Stomach (tissue), 9 donors: ENCODE measurements around the gene FCF1. TPM values are rescaled to one million over a fixed set of nuclear protein-coding genes. Genes with fewer than 3 reads are reported as not detected.

Experiments used
- DNase-seq, 2 donors: peaks; one replicate each; pipeline versions ENCODE4 v3.0.0 to v3.0.0-alpha.2; 2013 to 2019
- H3K27ac ChIP-seq, 5 donors: fragments of 200-600 bp in 4 of 5; sonication (generic) in 4 of 5; one replicate each; pipeline ENCODE4 v1.5.1; 2013 to 2019; ENCODE audit warnings: mild to moderate bottlenecking in 1 of 5, moderate library complexity in 1 of 5
- H3K27me3 ChIP-seq, 3 donors: fragments of 200-600 bp; sonication (generic); one replicate each; pipeline ENCODE4 v1.5.1; 2017 to 2019; ENCODE audit warnings: mixed run types in 1 of 3
- H3K36me3 ChIP-seq, 4 donors: fragments of 200-600 bp; sonication (generic); 1 replicate in 3 of 4; 2 replicates in 1 of 4; pipeline ENCODE4 v1.5.1; 2016 to 2019
- H3K4me1 ChIP-seq, 4 donors: fragments of 200-600 bp; sonication (generic); one replicate each; pipeline ENCODE4 v1.5.1; 2016 to 2019
- H3K4me3 ChIP-seq, 4 donors: fragments of 200-600 bp; sonication (generic) in 3 of 4; one replicate each; pipeline ENCODE4 v1.5.1; 2016 to 2019; ENCODE audit warnings: mild to moderate bottlenecking in 1 of 4
- H3K9me3 ChIP-seq, 4 donors: fragments of 200-600 bp; sonication (generic); one replicate each; pipeline ENCODE4 v1.5.1; 2016 to 2019
- EP300 ChIP-seq: sonication (generic); formaldehyde crosslinking; IDR thresholded peaks from one replicate; pipeline ENCODE4 v1.6.1; 2017; ENCODE audit warnings: antibody characterized with exemption
- POLR2A ChIP-seq, 4 donors: fragments of 450-650 bp; IDR thresholded peaks; one replicate each; pipeline ENCODE4 v1.6.1; 2016; ENCODE audit warnings: antibody characterized with exemption in 4 of 4, control low read depth in 2 of 4, mild to moderate bottlenecking in 1 of 4, moderate library complexity in 1 of 4
- POLR2AphosphoS5 ChIP-seq, 3 donors: sonication (generic); formaldehyde crosslinking; IDR thresholded peaks; one replicate each; pipeline ENCODE4 v1.6.1; 2016; ENCODE audit warnings: antibody characterized with exemption in 3 of 3
- WGBS, 5 donors: extraction: QIAGEN DNeasy Blood & Tissue Kit in 3 of 5; methylation state at CpG; one replicate each; pipeline versions ENCODE4 v1.1.5 to v1.1.7; 2013 to 2018; 5-methylcytosine and 5-hydroxymethylcytosine counted together
- intact Hi-C: fragments of 100-400 bp; cut with DNase I; formaldehyde crosslinking; loops from one replicate; pipeline ENCODE4 v1.15.1; 2023; ENCODE audit warnings: low total_unique reads
- polyA plus RNA-seq, 3 donors: library from polyadenylated mRNA; stranded (reverse); fragments of 200-250 nt; gene quantifications; one replicate each; pipeline ENCODE4 v1.2.3, GENCODE V29; 2013
- total RNA-seq, 5 donors: library from RNA; depleted of rRNA; stranded (reverse); fragments of >200 nt; gene quantifications; one replicate each; pipeline versions ENCODE4 v1.1.0 to v1.2.3, GENCODE V29; 2014 to 2016
- TF ChIP-seq, protein P1 (sequence below), 7 experiments: fragments of 450-650 bp in 4 of 7; fragments of 200-600 bp in 3 of 7; sonication (generic) in 3 of 7; IDR thresholded peaks; one replicate each; pipeline ENCODE4 v1.5.1; 2016 to 2019; ENCODE audit warnings: antibody characterized with exemption in 7 of 7, control low read depth in 2 of 7, mild to moderate bottlenecking in 1 of 7
- donor health status: healthy with polysubstance abuse.
- donor health status: Bipolar disorder and iron deficiency.
- donor health status: healthy.

FCF1 gene
- total and polyA plus RNA-seq, 8 donors, result 0.58 to 41.1 (median 16.0) TPM

DNA sequence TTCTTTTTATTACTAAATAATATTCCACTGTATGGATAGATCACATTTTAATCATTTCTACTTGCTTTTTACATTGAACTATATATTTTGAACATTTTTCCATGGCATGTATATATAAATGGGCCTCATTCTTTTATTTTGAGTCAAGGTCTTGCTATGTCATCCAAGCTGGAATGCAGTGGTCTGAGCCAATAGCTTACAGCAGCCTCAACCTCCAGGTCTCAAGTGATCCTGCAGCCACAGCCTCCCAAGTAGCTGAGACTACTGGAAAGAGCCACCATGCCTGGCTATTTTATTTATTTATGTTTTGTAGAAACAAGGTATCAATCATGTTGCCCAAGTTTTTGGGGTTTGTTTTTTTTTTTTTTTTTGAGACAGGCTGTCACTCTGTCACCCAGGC lies 7.6 kb downstream of the FCF1 start:
- Histone ChIP-seq H3K27me3 (no peaks in the 10 kb centered on the region), H3K4me1 (no peaks in the 10 kb centered on the region), H3K9me3 (no peaks in the 10 kb centered on the region), H3K4me3 (no peak overlapping the region), H3K36me3 (peaks cover 26 to 100% (median 97%) of the 10 kb centered on the region in 4 donors), H3K27ac (no peak overlapping the region)
- intact Hi-C loops, result no loop called here
- no peak for DNase-seq
- TF ChIP-seq EP300 (no peak), POLR2AphosphoS5 (IDR thresholded peaks at IDR 0.05) (no peak), POLR2A (IDR thresholded peaks at IDR 0.05) (no peak)
- TF ChIP-seq, protein P1, sequence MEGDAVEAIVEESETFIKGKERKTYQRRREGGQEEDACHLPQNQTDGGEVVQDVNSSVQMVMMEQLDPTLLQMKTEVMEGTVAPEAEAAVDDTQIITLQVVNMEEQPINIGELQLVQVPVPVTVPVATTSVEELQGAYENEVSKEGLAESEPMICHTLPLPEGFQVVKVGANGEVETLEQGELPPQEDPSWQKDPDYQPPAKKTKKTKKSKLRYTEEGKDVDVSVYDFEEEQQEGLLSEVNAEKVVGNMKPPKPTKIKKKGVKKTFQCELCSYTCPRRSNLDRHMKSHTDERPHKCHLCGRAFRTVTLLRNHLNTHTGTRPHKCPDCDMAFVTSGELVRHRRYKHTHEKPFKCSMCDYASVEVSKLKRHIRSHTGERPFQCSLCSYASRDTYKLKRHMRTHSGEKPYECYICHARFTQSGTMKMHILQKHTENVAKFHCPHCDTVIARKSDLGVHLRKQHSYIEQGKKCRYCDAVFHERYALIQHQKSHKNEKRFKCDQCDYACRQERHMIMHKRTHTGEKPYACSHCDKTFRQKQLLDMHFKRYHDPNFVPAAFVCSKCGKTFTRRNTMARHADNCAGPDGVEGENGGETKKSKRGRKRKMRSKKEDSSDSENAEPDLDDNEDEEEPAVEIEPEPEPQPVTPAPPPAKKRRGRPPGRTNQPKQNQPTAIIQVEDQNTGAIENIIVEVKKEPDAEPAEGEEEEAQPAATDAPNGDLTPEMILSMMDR (IDR thresholded peaks at IDR 0.05), result no peak

DNA sequence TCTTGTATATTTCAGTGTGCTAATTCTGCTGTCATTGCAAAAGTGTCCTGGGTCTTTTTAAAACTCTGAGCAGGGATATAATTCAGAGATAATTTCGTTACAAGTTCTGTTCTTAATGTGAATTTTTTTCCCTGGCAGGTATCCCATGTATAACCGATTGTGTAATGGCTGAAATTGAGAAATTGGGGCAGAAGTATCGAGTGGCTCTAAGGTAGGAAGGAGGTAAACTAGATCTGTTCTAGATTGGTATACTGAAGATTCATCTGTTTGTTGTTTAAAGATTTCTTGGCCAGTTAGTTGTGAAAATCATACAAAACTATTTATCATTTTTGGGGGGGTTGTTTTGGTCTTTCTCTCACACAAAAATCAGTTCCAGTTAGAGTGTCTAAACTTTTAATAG lies 10.2 kb downstream of the FCF1 start:
- Histone ChIP-seq H3K36me3 (peaks cover 20 to 83% (median 80%) of the 10 kb centered on the region in 4 donors), H3K9me3 (no peaks in the 10 kb centered on the region), H3K27me3 (no peaks in the 10 kb centered on the region), H3K4me3 (no peak overlapping the region), H3K4me1 (no peaks in the 10 kb centered on the region), H3K27ac (no peak overlapping the region)
- intact Hi-C loops, result no loop called here
- TF ChIP-seq POLR2AphosphoS5 (IDR thresholded peaks at IDR 0.05), result no peak
- TF ChIP-seq, protein P1 (IDR thresholded peaks at IDR 0.05), result no peak
- no peak for TF ChIP-seq POLR2A (IDR thresholded peaks at IDR 0.05)
- DNase-seq, result no peak
- 94 to 97% (median 95%) methylated on average over 3 of the region's 3 CpGs for WGBS, 5 donors

DNA sequence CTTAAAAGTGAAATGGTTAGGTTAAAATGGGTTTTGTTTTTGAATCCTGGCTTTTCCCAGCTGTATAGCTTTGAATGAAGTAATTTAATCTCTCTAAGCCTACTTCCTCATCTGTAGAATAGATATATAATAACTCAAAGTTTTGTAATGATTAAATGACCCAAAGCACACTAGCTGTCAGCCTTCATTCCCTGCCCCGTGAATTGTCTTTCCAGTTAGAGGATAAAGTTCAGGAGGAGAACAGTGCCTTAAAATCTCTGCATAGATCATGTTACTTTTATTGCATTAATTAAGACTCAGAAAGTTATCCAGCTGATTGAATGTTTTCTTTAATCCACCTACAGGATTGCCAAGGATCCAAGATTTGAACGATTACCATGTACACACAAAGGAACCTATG lies 19.4 kb downstream of the FCF1 start:
- no peak for DNase-seq
- peaks cover 17 to 72% (median 68%) of the 10 kb centered on the region in 4 donors for H3K36me3 ChIP-seq
- no peaks in the 10 kb centered on the region for H3K9me3 ChIP-seq
- TF ChIP-seq POLR2A (IDR thresholded peaks at IDR 0.05) (no peak), POLR2AphosphoS5 (IDR thresholded peaks at IDR 0.05) (no peak), EP300 (no peak)
- TF ChIP-seq, protein P1 (IDR thresholded peaks at IDR 0.05), result no peak
- 54 to 82% (median 66%) methylated on average over 2 of the region's 2 CpGs for WGBS, 5 donors
- H3K27ac ChIP-seq, result no peak overlapping the region
- intact Hi-C loops, result no loop called here
- H3K27me3 ChIP-seq, result no peaks in the 10 kb centered on the region
- H3K4me3 ChIP-seq, result no peak overlapping the region
- H3K4me1 ChIP-seq, result peaks cover 0 to 7% (median 0%) of the 10 kb centered on the region in 4 donors

DNA sequence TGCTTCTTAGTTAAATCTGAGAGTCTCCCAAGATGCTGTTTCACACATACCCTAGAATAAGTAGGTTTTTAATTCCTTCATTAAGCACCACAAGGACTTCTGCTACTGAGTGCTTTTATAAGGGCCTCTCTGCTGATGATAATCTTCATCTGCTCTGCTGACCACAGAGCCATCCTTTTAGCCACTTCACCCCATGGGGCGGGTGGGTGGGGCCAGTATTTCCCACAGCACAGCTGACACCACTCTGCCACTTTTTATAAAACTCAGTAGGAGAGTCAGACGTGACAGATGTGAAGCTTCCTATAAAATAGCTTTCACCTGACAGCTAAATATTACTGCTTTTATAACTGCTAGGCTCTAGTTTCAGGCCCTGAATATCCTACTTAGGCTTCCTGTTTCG lies 20.3 kb downstream of the FCF1 start:
- H3K4me3 ChIP-seq, result no peak overlapping the region
- H3K9me3 ChIP-seq, result no peaks in the 10 kb centered on the region
- peaks cover 0 to 7% (median 0%) of the 10 kb centered on the region in 4 donors for H3K4me1 ChIP-seq
- no peak for DNase-seq
- peaks cover 17 to 80% (median 75%) of the 10 kb centered on the region in 4 donors for H3K36me3 ChIP-seq
- 84 to 92% (median 87%) methylated on average over 3 of the region's 3 CpGs for WGBS, 5 donors
- TF ChIP-seq POLR2A (IDR thresholded peaks at IDR 0.05), result no peak
- TF ChIP-seq, protein P1 (IDR thresholded peaks at IDR 0.05), result no peak
- no peak for TF ChIP-seq EP300
- TF ChIP-seq POLR2AphosphoS5 (IDR thresholded peaks at IDR 0.05), result no peak
- H3K27ac ChIP-seq, result no peak overlapping the region
- H3K27me3 ChIP-seq, result no peaks in the 10 kb centered on the region
- intact Hi-C loops, result no loop called here
